Measurements from ENCODE around the gene CCDC157.

The CCDC157 gene

DNA sequence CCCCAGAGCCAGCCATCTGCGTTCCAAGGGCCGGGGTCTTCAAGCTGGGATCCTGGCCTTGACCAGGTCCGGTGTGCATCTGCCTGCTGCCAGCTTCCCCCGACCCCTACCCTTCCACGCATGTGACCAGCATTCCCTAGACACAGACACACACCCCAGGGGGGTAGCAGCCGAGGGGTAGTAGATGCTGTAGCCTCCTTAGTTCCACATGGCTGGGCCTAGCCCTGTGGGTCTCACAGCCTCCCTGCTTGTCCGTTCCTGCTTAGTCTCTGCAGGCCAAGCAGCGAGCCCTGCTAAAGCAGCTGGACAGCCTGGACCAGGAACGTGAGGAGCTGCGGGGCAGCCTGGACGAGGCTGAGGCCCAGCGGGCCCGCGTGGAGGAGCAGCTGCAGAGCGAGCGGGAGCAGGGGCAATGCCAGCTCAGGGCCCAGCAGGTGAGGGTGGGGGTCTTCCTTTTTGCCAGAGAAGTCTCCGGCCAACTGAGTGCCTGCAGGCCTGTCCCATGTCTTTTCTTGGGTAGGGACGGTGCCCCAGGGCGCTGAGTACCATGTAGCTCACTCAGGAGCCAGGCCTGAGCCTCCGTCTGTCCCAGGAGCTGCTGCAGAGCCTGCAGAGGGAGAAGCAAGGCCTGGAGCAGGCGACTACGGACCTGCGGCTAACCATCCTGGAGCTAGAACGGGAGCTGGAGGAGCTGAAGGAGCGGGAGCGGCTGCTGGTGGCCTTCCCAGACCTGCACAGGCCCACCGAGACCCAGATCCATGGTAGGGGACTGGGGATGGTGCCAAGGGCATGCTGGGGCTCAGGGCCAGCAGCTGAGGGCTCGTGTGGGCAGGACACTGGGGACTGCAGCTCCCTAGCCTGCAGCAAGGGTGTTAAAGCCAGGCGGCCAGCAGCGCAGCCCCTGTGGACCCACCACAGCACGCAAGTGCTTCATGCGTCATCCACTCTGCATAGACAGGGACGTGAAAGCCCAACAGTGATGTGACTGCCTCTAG, 16.8 kb downstream of the CCDC157 start:
- no peak overlapping the region for H3K4me3 ChIP-seq (ENCODE audit: low read depth, low read length)
- TF ChIP-seq, protein P1, sequence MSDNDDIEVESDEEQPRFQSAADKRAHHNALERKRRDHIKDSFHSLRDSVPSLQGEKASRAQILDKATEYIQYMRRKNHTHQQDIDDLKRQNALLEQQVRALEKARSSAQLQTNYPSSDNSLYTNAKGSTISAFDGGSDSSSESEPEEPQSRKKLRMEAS (IDR thresholded peaks at IDR 0.05; ENCODE audit: low read depth, low read length), result no peak
- TF ChIP-seq MYC (IDR thresholded peaks at IDR 0.05; ENCODE audit: low read depth, low read length), result no peak
- no peak for TF ChIP-seq POLR2A (IDR thresholded peaks at IDR 0.05; ENCODE audit: extremely low read depth, insufficient read length)
- no peak for TF ChIP-seq CTCF (IDR thresholded peaks at IDR 0.05; ENCODE audit: low read depth, low read length)
- no peak for DNase-seq (ENCODE audit: low read depth)

- DNase-seq (ENCODE audit: low read depth), result no peak
- TF ChIP-seq MYC (IDR thresholded peaks at IDR 0.05; ENCODE audit: low read depth, low read length), result no peak
- no peak for TF ChIP-seq POLR2A (IDR thresholded peaks at IDR 0.05; ENCODE audit: extremely low read depth, insufficient read length)
- no peak for TF ChIP-seq CTCF (IDR thresholded peaks at IDR 0.05; ENCODE audit: low read depth, low read length)
- TF ChIP-seq, protein P1 (IDR thresholded peaks at IDR 0.05; ENCODE audit: low read depth, low read length), result no peak
- H3K4me3 ChIP-seq (ENCODE audit: low read depth, low read length), result no peak overlapping the region
Measured at GRCh38 chr22:30375312-30375849, 18.6 kb downstream of the CCDC157 start.

DNA sequence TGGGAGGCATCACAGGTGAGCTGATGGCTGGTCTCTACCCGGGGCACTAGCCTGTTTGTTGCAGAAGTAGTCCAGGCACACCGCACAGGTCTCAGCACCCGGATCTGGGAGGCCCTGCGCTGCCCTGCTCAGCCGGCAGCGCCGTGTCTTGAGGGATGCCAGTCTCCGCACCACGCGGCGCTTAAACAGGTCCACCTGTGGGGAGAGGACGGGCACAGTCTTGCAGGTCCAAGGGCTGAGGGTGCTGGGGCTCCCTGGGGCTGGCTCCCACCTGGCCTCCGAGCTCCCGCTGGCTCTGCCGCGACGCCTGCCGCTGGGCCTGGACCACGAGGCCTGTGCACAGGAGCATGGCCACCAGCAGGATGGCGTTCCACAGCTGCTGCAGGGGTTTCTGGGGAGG, 23.2 kb downstream of the CCDC157 start:
- H3K4me3 ChIP-seq (ENCODE audit: low read depth, low read length), result no peak overlapping the region
- DNase-seq (ENCODE audit: low read depth), result no peak
- no peak for TF ChIP-seq POLR2A (IDR thresholded peaks at IDR 0.05; ENCODE audit: extremely low read depth, insufficient read length)
- TF ChIP-seq MYC (IDR thresholded peaks at IDR 0.05; ENCODE audit: low read depth, low read length), result no peak
- TF ChIP-seq CTCF (IDR thresholded peaks at IDR 0.05; ENCODE audit: low read depth, low read length), result no peak
- TF ChIP-seq, protein P1 (IDR thresholded peaks at IDR 0.05; ENCODE audit: low read depth, low read length), result no peak

- no peak overlapping the region for H3K4me3 ChIP-seq (ENCODE audit: low read depth, low read length)
- no peak for TF ChIP-seq CTCF (IDR thresholded peaks at IDR 0.05; ENCODE audit: low read depth, low read length)
- TF ChIP-seq, protein P1 (IDR thresholded peaks at IDR 0.05; ENCODE audit: low read depth, low read length), result no peak
- TF ChIP-seq MYC (IDR thresholded peaks at IDR 0.05; ENCODE audit: low read depth, low read length), result no peak
- no peak for TF ChIP-seq POLR2A (IDR thresholded peaks at IDR 0.05; ENCODE audit: extremely low read depth, insufficient read length)
- no peak for DNase-seq (ENCODE audit: low read depth)
Measured at GRCh38 chr22:30381264-30381663, 24.5 kb downstream of the CCDC157 start.

- no peak for DNase-seq (ENCODE audit: low read depth)
- H3K4me3 ChIP-seq (ENCODE audit: low read depth, low read length), result no peak overlapping the region
- TF ChIP-seq, protein P1 (IDR thresholded peaks at IDR 0.05; ENCODE audit: low read depth, low read length), result no peak
- no peak for TF ChIP-seq CTCF (IDR thresholded peaks at IDR 0.05; ENCODE audit: low read depth, low read length)
Measured at GRCh38 chr22:30382340-30382739, 25.5 kb downstream of the CCDC157 start.
